ENCODE data around the gene LYPLAL1. TPM values are rescaled to one million over a fixed set of nuclear protein-coding genes. Genes with fewer than 3 reads are reported as not detected.

Gene LYPLAL1
- total and polyA plus RNA-seq, 7 donors: 4.6 to 44.6 (median 29.3) TPM

GRCh38 chr1:219161371-219161770 lies 12.3 kb upstream of the LYPLAL1 start:
- no peaks in the 10 kb centered on the region for H3K4me1 ChIP-seq
- H3K36me3 ChIP-seq (ENCODE audit: insufficient read depth in 1 of 2, low read depth in 1 of 2): no peaks in the 10 kb centered on the region
- no peak overlapping the region for H3K4me3 ChIP-seq
- peaks cover 0 to 4% (median 0%) of the 10 kb centered on the region in 3 donors for H3K27me3 ChIP-seq (ENCODE audit: insufficient read depth in 3 of 3, low read length in 2 of 3)
- no peaks in the 10 kb centered on the region for H3K9me3 ChIP-seq
- no peak for TF ChIP-seq CTCF (IDR thresholded peaks at IDR 0.05)
- 80 to 91% (median 89%) methylated on average over 1 of the region's 1 CpG for WGBS, 3 donors
- ATAC-seq: no peak
- intact Hi-C loops (cut with DNase I): no loop called here
- no peak overlapping the region for H3K27ac ChIP-seq
- DNase-seq: no peak

- 79 to 84% (median 80%) methylated on average over 4 of the region's 4 CpGs for WGBS, 3 donors
- H3K27ac ChIP-seq: no peak overlapping the region
- H3K9me3 ChIP-seq: no peaks in the 10 kb centered on the region
- no peak for DNase-seq
- intact Hi-C loops (cut with DNase I): no loop called here
- no peaks in the 10 kb centered on the region for H3K36me3 ChIP-seq (ENCODE audit: insufficient read depth in 1 of 2, low read depth in 1 of 2)
- H3K27me3 ChIP-seq (ENCODE audit: insufficient read depth in 3 of 3, low read length in 2 of 3): peaks cover 0 to 3% (median 0%) of the 10 kb centered on the region in 3 donors
- H3K4me3 ChIP-seq: no peak overlapping the region
- H3K4me1 ChIP-seq: no peaks in the 10 kb centered on the region
- no peak for TF ChIP-seq CTCF (IDR thresholded peaks at IDR 0.05)
- ATAC-seq: no peak
Observed at GRCh38 chr1:219163401-219163954, 10.2 kb upstream of the LYPLAL1 start.

- Histone ChIP-seq H3K4me3 (no peak overlapping the region), H3K4me1 (peaks cover 18% of the 10 kb centered on the region), H3K9me3 (no peaks in the 10 kb centered on the region), H3K27me3 (ENCODE audit: insufficient read depth in 3 of 3, low read length in 2 of 3) (no peaks in the 10 kb centered on the region), H3K27ac (no peak overlapping the region), H3K36me3 (ENCODE audit: insufficient read depth in 1 of 2, low read depth in 1 of 2) (no peaks in the 10 kb centered on the region)
- intact Hi-C loops (cut with DNase I): loop anchor here in 1 of 2 donors (5.0 to 10.0 kb wide), 3 partner anchors 49 to 827 kb away; partner anchors contain the start of gene TGFB2
- DNase-seq (no peak), ATAC-seq (no peak)
- WGBS, 3 donors: 93 to 100% (median 98%) methylated on average over 1 of the region's 1 CpG
- no peak for TF ChIP-seq CTCF (IDR thresholded peaks at IDR 0.05)
Observed at GRCh38 chr1:219171192-219171935, 2.3 kb upstream of the LYPLAL1 start.

GRCh38 chr1:219172821-219173220 lies 857 bp upstream of the LYPLAL1 start:
- peak overlapping the region; percentile 96 for H3K27ac ChIP-seq
- ATAC-seq (no peak), DNase-seq (no peak)
- H3K27me3 ChIP-seq (ENCODE audit: insufficient read depth in 3 of 3, low read length in 2 of 3): no peaks in the 10 kb centered on the region
- 97 to 100% (median 98%) methylated on average over 2 of the region's 2 CpGs for WGBS, 3 donors
- H3K36me3 ChIP-seq (ENCODE audit: insufficient read depth in 1 of 2, low read depth in 1 of 2): no peaks in the 10 kb centered on the region
- intact Hi-C loops (cut with DNase I): loop anchor here in 1 of 2 donors (5.0 to 10.0 kb wide), 3 partner anchors 51 to 828 kb away; partner anchors contain the start of gene TGFB2
- TF ChIP-seq CTCF (IDR thresholded peaks at IDR 0.05): no peak
- H3K4me3 ChIP-seq: peak overlapping the region; percentile 83
- no peaks in the 10 kb centered on the region for H3K9me3 ChIP-seq
- peaks cover 31% of the 10 kb centered on the region for H3K4me1 ChIP-seq

Measured in psoas muscle (tissue), 8 donors.